ENCODE results near the gene MOK.
"Not testable (repeated sequence)": the region's sequence is repeated elsewhere in the genome, so short reads cannot be mapped to it uniquely, and the experiment has no call there.

The MOK gene

GRCh38 chr14:102333795-102334705, 29.1 kb upstream of the MOK start:
- TF ChIP-seq CTCF (IDR thresholded peaks at IDR 0.05; ENCODE audit: low read depth, low read length): no peak
- no peak for DNase-seq (ENCODE audit: low read depth in 2 of 2)
- no peak overlapping the region for H3K4me3 ChIP-seq (replicated peaks in 1 of 2; ENCODE audit: low read depth in 2 of 2, low read length in 2 of 2)

GRCh38 chr14:102333390-102333789, 28.4 kb upstream of the MOK start:
- no peak for DNase-seq (ENCODE audit: low read depth in 2 of 2)
- H3K4me3 ChIP-seq (replicated peaks in 1 of 2; ENCODE audit: low read depth in 2 of 2, low read length in 2 of 2): no peak overlapping the region
- no peak for TF ChIP-seq CTCF (IDR thresholded peaks at IDR 0.05; ENCODE audit: low read depth, low read length)

- no peak for TF ChIP-seq CTCF (IDR thresholded peaks at IDR 0.05; ENCODE audit: low read depth, low read length)
- DNase-seq (ENCODE audit: low read depth in 2 of 2): no peak
- H3K4me3 ChIP-seq (replicated peaks in 1 of 2; ENCODE audit: low read depth in 2 of 2, low read length in 2 of 2): no peak overlapping the region
Measured at GRCh38 chr14:102330806-102331205, 25.8 kb upstream of the MOK start.

- DNase-seq (ENCODE audit: low read depth in 2 of 2); H3K4me3 ChIP-seq (replicated peaks in 1 of 2; ENCODE audit: low read depth in 2 of 2, low read length in 2 of 2): not testable (repeated sequence)
Measured at GRCh38 chr14:102329381-102329780, 24.4 kb upstream of the MOK start.

GRCh38 chr14:102326583-102326982, 21.6 kb upstream of the MOK start:
- no peak overlapping the region for H3K4me3 ChIP-seq (replicated peaks in 1 of 2; ENCODE audit: low read depth in 2 of 2, low read length in 2 of 2)
- no peak for TF ChIP-seq CTCF (IDR thresholded peaks at IDR 0.05; ENCODE audit: low read depth, low read length)
- DNase-seq (ENCODE audit: low read depth in 2 of 2): no peak

- no peak for TF ChIP-seq CTCF (IDR thresholded peaks at IDR 0.05; ENCODE audit: low read depth, low read length)
- no peak for DNase-seq (ENCODE audit: low read depth in 2 of 2)
Measured at GRCh38 chr14:102325791-102326345, 20.9 kb upstream of the MOK start.

GRCh38 chr14:102323102-102323501, 18.1 kb upstream of the MOK start:
- peak; percentile 91 to 92 for DNase-seq (ENCODE audit: low read depth in 2 of 2)
- peak; percentile 75 for TF ChIP-seq CTCF (IDR thresholded peaks at IDR 0.05; ENCODE audit: low read depth, low read length)
- H3K4me3 ChIP-seq (replicated peaks in 1 of 2; ENCODE audit: low read depth in 2 of 2, low read length in 2 of 2): no peak overlapping the region

More at GRCh38 chr14:102325791-102326345, 20.9 kb upstream of the MOK start:
- H3K4me3 ChIP-seq (replicated peaks in 1 of 2; ENCODE audit: low read depth in 2 of 2, low read length in 2 of 2): no peak overlapping the region

All from cardiac fibroblast (primary cell).